Stimulated activated CD4-positive, alpha-beta T cell treated with anti-CD3 and anti-CD28 coated beads, Interleukin-12 subunit alpha, Interleukin-12 subunit beta, amount 100 ng/mL, for 48 hours (primary cell): Measurements from ENCODE around the gene NAALADL2.

Source experiments
- DNase-seq, 3 donors: peaks; one replicate each; pipeline ENCODE4 v3.0.0-alpha.2; 2020; ENCODE audit warnings: low read depth in 2 of 3, low spot score in 1 of 3

The NAALADL2 gene

DNA sequence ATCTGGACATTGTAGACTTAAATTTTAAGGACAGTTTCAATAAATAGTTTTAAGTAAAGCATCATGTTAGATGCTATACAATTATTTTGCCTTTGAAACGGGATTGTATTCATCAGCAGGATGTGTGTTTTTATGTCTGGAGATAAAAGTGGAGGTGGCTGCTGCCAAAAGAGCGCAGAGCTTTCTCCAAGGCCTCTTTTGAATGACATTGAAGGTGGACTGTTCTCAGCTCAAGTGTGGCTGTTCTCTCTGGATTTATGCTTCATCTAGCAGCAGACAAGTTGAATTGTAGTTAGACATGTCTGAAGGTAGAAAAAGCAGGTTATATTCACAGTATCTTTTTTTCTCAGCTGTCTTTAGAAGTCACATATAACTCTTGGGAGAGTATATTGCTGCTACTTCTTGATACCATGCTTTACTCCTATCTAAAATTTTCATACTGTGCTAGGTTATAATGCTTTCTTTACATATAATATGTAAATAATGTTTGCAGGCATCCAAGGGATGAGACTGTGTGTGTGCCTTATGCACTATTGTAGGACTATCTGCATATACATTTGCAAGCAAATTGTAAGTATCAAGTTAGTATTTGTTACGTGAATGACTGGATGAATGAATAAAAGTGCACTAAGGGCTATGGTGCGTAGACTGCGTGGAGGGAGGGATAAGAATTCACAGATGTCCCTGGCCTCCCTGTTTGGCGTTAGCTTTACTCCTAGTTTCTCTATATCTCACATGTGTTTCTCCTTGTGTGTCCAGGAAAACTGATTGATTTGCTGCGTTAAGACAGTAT is 340.1 kb downstream of the NAALADL2 start:
- DNase-seq = no peak

DNA sequence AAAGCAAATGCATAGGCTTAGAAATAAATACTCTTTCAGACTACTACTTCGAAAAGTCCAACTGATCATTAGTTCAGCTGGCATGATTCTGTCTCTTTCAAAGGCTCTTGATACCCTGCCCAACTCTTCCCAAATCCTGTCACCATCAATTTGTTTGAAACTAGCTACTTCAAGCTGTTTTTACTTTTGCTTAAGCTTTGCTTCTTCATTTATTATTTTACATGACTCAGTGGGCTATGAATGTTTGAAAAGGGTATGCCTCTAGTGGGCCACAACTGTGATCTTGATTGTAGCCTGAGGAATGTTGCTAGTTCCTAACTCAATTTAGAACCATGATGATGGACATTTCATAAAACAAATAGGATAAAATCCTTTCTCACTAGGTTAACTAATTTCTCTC is 340.8 kb downstream of the NAALADL2 start:
- no peak for DNase-seq

DNA sequence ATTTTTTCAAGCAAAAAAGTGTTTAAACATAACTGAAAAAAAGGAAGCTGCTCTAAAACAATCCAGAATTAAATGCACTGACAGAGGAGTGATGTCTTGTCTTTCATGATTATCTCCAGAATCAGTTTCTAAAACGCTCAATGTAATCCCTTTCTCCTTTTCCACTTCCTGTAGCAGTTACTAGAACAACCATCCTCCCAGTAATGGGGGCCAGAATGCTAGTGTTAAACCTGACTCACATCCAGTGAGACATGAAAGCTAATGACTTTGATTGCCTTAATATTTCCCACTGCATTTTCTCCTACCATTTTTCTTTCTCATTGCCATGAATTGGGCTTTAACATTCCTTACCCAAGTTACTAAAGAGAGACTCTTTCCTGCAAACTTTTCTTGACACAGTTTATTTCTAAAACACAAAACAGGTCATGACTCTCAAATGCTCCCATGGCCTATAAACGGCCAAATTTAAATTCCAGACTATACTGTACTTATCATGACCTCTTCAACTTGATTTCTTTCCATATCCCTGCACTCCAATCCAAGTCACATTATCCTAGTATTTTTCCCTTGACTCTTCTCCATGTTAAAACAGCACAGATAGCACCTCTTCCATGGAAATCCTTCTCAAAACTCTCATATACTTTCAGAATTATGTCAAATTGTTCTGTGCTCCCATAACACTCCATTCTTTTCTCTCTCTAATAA is 341.4 kb downstream of the NAALADL2 start:
- DNase-seq = no peak

DNA sequence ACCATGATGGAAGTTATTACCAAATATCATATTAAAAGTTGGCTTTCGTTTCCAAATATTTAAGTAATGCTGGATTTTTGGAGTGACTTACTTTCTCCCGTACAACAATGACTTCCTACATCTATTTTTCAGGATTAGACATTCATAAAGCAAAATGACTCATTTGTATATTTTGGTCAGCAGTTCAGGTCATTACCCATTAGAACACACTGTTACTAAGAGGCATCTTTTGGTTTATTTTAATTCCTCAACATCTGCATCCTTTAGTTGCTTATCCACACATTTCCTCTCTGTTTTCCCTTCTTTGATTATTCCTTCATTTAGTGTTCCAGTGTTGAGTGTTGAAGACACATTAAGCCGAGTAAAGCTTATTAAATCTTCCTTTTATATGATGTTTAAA is 348.2 kb downstream of the NAALADL2 start:
- DNase-seq = no peak

DNA sequence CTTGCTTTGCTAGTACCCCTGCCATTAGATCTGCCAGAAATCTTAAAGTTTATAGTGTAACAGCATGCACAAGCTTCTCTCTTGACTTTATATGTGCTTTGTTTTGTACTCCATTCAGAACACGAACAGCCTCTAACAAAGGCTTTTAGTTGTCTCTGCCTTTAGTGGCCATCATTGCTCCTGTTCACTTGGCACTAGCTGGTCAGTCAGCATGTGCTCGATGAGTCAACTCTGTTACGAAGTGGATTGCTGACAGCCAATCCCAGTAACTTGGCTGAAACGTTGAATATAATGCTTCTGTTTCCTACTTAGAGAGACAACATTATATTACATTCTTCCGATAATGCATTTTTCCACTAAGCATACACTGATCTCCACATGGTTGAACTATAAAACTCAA is 349.2 kb downstream of the NAALADL2 start:
- DNase-seq = no peak

DNA sequence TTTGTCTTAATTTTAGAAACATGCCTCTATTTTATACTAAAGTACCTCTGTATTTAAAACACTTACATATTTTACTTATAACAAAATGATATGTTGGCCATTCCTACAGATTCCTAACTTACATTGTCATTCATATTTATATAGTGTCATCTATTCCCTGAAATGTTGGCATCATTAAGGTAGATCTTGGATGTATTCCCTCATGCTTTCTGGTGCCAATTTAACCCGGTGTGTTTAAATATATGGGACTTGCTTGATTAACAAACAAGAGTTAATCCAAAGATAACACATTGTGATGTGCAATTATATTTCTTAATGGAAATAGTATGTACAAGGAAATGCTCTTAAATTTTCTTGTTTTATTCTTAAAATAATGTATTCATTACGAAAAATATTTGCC is 352.3 kb downstream of the NAALADL2 start:
- no peak for DNase-seq

DNA sequence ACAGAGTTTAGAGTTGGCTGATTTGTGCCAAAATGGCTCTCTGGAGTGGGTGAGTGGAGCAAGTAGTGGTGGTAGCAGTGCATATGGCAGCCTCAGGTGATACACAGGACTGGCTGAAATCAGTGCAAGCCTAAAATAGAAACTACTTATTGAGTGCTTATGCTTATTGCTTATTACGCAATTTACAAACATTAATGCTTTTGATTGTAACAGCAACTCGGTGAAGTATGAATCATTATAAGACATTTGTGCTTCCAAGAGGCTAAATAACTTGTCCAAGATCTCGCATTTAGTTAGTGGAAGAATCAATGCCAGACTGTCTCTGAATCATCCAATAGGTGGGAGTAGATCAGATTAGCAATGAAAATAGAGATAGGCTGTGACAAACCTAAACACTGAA is 353.8 kb downstream of the NAALADL2 start:
- DNase-seq = no peak

DNA sequence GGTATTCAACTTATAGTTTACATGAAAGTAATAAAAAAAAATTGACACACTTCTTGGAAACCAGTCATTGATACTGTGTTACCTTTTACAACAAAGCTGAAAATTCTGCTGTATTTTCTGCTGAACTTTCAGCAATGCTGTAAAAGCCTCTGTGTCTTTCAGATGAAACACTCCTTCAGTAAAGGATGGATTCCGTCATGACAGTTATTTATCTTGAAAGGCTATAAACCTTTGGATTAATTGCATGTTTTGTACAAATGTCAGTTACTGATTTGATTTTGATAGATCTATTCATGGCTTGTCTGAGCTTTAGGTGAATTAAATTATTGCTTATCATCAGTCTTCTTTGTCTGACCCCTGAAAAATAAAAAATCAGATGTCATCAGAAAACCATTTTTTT is 355.1 kb downstream of the NAALADL2 start:
- DNase-seq = no peak

DNA sequence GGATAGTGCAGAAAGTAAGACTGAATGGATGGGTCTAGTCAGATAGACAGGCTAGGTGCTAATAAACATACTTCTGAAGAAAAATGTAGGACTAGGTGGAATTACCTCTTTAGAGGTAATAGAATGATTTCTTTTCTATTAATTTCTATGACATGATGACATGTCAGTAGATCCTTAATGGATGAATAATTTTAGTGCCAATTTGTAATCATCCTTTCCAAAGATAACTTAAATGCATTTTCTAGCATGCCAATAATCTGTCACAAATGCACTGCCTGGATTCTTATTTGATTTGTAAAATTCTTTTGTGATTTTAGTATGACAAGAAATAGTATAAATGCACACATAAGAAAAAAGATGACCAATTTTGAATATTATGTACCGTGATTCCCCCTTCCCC is 356.7 kb downstream of the NAALADL2 start:
- no peak for DNase-seq

DNA sequence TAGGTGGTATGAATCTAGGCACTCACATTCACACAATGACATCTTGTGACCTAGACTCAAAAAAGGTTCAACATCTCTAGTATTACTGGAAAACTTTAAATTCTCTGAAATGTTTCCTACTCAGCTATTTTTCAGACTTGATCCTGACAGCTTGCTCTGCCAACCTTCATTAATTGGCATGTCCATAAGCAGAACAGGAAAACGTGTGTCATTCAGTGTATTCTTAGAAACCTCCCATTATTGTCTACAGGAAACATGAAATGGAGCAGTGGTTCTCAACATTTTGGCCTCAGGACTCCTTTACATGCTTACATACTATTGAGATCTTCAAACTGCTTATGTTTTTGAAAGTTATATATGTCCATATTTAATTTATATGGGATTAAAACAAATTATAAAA is 363.2 kb downstream of the NAALADL2 start:
- no peak for DNase-seq

DNA sequence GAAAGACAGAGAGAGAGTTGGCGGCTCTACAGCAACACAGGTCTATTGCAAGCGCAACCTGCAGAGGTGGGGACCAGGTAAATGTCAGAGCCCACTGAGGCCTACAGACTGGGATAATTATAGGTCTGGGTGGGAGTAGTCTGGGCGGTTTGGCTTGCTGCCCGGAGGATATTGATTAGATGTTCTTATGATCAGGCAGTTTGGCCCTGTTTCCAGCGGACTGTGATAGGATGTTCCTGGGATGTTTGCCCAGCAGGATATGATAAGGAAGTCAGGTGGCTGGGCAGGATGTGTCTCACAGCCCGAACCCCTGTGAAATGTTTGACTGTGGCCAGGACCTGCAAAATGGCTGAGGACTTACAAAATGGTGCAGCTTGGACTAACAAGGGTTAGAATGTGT is 364.9 kb downstream of the NAALADL2 start:
- DNase-seq = no peak

DNA sequence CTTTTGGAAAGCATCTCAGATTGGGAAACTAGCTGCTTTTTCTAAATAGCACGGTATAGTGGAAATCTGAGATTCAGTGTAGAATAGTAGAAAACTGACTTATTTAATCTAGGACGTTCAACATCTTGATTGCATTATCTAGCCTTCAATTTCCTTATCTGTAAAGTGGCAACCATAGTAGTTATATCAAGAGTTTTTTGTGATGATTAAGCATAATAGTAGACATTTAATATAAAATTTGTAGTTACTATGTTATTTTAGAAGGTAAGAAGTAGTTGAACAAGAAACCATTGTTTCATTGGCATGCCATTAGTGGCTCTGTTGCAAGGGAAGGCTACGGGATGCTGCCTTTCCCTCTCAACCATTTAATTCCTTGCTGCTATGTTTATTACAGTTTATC is 367.3 kb downstream of the NAALADL2 start:
- no peak for DNase-seq

DNA sequence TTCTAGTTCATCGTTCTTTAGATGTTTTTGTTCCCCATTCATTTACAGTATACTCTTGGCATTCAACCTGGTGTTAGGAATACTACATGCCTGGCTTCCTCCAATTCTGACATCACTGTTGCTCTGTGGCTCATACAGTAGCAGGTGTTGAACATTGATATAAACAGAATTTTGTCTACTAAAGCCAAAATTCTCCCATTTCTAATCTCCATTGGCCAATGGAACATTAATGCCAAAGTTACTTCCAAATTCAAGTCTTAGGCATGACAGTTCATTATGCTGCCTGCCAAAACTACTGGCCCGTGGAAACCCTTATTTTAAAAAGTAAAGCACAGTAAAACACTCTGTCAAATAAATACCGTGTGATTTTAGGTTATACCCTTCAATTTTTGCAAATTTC is 368.0 kb downstream of the NAALADL2 start:
- DNase-seq = no peak

DNA sequence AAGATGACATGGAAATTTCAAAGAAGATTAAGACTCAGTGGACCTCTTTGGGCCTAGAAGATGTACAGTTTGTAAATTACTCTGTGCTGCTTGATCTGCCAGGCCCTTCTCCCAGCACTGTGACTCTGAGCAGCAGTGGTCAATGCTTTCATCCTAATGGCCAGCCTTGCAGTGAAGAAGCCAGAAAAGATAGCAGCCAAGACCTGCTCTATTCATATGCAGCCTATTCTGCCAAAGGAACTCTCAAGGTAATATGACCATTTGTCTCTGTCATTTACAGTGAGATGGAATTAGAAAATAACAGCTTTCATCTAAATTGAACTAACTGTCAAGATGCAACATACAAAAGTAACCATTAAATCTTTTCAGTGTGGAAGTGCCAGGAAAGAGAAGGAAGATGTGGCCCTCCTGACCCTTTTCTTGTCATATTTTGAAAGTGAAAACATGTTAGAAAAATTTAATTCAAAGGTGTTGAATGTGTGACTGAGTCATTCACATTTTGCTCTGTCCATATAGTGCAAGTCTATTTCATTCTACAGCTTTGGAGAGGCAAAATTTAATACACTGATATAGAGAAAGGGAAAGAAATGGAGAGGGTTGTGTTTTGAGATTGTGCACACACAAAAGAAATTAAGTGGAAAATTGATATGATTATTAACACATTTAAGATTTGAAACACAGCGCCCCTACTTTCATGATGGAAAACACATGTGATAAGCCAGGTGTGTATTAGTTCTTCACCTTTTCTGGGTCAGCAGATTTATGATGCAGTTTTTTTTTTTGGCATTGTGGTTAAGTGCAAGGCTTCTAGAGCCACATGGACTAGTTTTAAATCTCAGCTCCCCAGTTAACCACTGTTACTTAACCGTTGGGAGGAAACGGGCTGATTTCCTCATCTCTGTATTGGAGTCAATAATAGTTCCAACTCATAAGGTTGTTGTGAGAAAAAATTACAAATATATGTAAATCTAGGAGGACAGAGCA is 375.1 kb downstream of the NAALADL2 start:
- no peak for DNase-seq

DNA sequence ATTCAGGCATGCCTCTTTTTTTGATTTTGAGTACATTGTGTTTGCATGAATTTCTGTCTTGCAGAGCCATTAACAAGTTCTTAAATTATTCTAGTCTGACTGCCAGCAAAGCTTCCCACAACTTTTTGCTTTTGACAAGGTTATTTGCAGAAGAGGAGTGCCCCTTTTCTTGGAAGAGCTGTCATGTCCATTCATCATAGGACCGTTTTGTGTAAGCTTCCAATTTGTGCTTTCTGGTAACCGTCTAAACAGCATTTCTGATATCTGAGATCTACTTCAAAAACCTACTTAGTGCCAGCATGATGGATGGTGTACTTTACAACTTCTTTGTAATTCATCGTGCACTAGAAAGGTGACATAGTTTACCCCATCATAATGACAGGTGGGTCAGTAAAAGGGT is 379.7 kb downstream of the NAALADL2 start:
- DNase-seq = no peak

DNA sequence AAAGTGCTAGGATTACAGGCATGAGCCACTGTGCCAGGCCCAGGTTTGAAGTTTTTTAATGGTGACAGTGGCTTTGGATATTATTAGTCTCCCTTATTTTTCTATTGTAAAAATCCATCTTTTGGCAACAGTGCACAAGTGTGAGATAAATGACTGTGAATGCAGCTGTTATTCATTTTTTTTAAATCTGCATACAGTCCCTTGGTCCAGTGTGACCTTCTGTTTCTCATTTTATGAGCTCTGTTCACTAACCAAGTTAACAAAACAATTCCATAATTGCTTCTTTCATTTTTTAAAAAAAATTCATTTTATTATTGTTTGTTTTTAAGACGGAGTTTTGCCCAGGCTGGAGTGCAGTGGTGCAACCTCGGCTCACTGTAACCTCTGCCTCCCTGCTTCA is 381.8 kb downstream of the NAALADL2 start:
- DNase-seq = no peak

DNA sequence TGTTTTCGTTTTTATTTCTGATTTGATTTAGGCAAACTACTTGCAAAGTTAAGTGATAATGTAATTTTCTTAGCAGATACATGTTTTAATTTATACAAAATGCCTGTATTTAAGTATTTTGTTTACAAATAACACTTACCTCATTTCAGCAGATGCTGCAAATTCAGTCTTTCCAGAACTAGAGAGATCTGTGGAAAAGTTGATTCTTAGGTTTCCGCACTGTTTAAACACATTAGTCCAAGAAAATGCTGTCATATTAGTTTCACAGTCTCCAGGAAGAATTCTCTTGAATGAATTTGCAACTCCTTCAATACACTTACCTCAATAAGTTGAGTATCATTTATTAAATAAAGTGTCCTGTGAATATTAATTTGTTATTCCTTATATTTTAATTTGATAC is 383.1 kb downstream of the NAALADL2 start:
- DNase-seq = no peak

DNA sequence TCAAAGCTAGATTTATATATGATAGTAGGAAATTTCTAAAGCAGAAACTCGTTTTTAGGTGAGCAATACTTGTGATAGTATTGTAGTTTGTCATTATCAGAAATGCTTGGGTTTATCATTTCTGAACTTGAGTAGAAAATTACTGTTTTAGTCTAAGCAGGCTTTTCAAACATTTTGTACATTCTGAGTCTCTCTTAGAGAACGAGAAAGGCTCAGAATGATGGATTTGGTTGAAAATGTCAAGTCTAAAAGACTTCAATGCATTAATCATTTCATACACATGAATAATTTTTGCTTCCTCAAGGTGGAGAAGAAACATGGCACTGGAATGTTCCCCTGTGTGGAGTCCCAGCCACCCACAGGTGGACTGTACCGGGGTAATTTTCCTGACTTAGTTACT is 387.1 kb downstream of the NAALADL2 start:
- no peak for DNase-seq

DNA sequence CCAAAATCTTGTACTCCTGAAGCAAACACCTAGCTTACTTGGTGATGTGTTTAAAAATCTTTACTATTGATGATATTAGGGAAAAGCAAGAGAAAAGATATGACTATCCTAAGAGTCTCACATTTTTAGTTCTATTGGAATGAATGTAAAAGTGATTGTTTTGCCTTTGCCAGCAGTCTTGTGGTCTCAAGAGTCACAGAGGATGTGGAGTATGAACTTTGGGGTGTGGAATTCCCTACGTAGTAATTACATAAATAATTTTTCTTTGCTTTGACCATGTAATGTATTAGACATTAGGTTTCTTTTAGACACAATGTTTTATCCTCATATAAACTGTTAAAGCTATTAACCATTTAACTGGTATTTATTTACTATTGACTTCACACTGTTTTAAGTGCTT is 387.6 kb downstream of the NAALADL2 start:
- DNase-seq = no peak

DNA sequence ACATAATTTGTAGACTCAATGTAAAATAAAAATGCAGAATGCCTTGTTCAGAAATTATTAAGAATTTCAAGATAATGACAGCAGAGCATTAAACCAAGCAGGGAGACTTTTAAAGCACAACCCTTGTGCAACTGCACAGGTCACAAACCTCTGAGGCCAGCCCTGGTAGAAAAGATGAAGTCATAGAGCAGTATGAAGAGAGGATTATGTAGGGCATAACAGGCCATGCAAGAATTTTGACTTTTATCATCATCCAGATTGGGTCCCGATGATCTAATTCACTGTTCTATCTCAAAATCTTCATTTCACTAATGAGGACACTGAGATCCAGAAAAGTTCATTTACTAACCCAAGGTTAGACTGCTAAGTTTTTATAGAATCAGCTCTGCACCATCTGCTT is 388.5 kb downstream of the NAALADL2 start:
- no peak for DNase-seq

DNA sequence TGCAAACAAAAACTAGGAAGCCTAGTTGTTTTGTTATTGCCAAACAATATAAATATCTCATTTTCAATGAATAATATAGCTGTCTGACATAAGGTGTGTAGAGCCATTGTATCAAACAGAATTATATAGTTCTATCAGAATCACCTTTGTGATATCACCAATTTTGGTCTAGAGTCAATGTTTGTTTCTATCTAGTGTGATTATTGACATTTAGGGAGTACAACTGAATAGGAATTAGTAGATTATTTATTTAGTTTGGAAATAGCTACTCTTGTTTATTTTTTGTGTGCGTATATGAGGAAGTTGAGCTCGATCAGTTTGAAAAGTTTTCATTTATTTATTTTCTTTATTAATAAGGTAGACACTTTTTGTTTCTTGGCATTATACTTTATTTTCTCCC is 389.7 kb downstream of the NAALADL2 start:
- DNase-seq = no peak

DNA sequence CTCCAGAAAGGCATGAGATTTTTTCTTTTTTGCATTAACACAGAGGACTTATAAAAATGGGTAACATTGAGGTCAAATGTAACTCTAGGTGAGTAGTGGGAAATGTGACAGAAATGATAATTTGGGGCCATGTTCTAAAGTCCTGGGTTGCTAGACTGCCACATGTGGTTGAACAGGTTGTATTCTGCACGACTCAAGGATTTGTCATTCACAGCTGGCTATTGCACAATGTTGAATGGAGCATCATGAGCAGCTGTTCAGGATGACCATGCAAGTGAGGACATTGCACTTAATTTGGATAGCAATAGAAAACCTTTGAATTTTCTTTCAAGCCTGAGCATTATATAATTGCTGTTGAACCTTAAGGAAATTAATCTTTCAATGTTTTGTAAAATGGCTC is 396.6 kb downstream of the NAALADL2 start:
- DNase-seq = no peak
